B cell (primary cell): ENCODE data around the gene MED13.

ENCODE experiments used
- EZH2 ChIP-seq: IDR thresholded peaks from 2 replicates; pipeline ENCODE4 v1.6.1; 2012; ENCODE audit warnings: borderline replicate concordance, low read depth, mild to moderate bottlenecking, moderate library complexity, low read length; ENCODE audit not compliant: insufficient read depth, poor library complexity, severe bottlenecking
- TF ChIP-seq, protein P1 (sequence below): fragments of 200-600 bp; IDR thresholded peaks from one replicate; pipeline ENCODE4 v1.8.0; 2022; ENCODE audit warnings: antibody characterized with exemption, mild to moderate bottlenecking

- TF ChIP-seq, protein P1, sequence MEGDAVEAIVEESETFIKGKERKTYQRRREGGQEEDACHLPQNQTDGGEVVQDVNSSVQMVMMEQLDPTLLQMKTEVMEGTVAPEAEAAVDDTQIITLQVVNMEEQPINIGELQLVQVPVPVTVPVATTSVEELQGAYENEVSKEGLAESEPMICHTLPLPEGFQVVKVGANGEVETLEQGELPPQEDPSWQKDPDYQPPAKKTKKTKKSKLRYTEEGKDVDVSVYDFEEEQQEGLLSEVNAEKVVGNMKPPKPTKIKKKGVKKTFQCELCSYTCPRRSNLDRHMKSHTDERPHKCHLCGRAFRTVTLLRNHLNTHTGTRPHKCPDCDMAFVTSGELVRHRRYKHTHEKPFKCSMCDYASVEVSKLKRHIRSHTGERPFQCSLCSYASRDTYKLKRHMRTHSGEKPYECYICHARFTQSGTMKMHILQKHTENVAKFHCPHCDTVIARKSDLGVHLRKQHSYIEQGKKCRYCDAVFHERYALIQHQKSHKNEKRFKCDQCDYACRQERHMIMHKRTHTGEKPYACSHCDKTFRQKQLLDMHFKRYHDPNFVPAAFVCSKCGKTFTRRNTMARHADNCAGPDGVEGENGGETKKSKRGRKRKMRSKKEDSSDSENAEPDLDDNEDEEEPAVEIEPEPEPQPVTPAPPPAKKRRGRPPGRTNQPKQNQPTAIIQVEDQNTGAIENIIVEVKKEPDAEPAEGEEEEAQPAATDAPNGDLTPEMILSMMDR, result no peak
- TF ChIP-seq EZH2, result no peak
Measured at GRCh38 chr17:62098623-62099231, 33.6 kb upstream of the MED13 start.
